GM18861 (cell line): ENCODE results near the gene C1GALT1C1L.
"Not testable (repeated sequence)": the region's sequence is repeated elsewhere in the genome, so short reads cannot be mapped to it uniquely, and the experiment has no call there.

ENCODE experiments used
- ATAC-seq: cut with Tn5 transposase; IDR thresholded peaks from one replicate; pipeline ENCODE4 v1.9.1; 2021; ENCODE audit not compliant: unreplicated experiment

Gene C1GALT1C1L

GRCh38 chr2:43657241-43657640 is 19.0 kb downstream of the C1GALT1C1L start:
- no peak for ATAC-seq

GRCh38 chr2:43653506-43653905 is 22.7 kb downstream of the C1GALT1C1L start:
- no peak for ATAC-seq

GRCh38 chr2:43648994-43649701 is 27.1 kb downstream of the C1GALT1C1L start:
- ATAC-seq = no peak

DNA sequence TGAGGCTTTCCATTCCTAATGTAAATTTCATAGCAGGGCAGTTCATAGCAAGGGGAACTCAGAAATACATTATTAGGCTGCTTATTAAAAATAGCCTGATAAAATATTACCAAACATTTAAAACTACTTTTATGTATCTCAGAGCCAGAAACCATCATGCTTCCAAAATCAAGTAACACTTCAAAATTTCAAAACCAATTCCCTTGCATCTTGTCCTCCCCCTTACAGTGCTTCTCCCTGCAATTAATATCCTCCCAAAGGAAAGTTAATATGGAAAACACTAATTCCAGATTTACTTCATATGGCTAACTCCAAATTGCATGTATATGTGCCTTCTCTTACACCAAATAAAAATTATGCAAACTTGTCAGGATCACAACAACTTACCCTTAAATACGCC is 32.5 kb downstream of the C1GALT1C1L start:
- ATAC-seq = no peak

GRCh38 chr2:43642363-43642762 is 33.9 kb downstream of the C1GALT1C1L start:
- ATAC-seq = no peak

DNA sequence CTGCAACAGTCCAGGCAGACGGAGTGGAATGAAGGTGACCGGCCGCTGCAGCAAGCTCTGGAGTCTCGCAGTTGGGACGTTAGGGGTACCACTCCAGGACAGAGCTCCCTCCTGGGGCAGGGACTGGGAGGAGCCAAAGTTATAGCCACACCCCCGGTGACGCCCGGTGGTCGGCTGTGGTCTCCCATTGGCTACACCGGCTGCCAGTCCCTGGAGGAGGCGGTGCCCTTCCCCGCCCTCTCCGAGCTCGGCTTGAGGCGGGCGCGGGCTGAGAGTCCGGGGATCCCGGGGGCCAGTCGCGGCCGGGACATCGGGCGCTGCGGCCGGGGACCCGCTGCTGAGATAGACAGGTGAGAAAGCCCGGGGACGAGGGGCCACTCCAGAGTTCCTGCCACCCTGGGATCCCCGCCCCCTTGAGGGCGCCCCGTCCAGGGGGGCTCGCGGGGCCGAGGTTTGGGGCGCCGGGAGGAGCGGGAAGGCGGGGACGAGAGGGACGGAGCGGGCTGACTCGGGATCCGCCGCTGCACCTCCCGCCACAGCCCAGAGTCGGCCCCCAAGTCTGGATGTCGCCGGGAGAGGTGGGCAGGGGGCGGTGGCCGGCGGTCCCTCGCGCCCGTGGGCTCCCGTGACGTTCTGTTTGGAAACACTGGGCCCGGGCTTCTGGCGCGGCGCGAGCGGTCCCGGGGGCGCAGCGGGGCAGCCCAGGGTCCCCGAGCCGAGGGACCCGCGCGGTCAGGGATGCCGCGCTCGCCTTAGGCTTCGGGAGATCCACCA is 39.0 kb downstream of the C1GALT1C1L start, which contains the start of gene PLEKHH2:
Gene PLEKHH2 (plus strand): TSS at position 231 of the 774 bp plus-strand sequence. CDS start 7,414 bp downstream, outside the sequence.
- peak; percentile 99 for ATAC-seq

- ATAC-seq = no peak
Measured at GRCh38 chr2:43636621-43637020, 39.6 kb downstream of the C1GALT1C1L start.

DNA sequence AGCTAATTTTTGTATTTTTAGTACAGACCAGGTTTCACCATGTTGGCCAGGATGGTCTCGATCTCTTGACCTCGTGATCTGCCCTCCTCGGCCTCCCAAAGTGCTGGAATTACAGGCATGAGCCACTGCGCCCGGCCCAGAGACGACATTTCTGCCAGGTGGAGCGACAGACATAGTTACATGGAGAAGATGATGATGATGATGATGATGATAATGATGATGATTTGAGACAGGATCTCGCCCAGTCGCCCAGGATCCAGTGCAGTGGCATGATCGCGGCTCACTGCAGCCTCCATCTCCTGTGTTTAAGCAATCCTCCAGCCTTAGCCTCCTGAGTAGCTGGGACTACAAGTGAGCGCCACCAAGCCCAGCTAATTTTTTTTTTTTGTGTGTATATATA is 40.1 kb downstream of the C1GALT1C1L start:
- ATAC-seq = not testable (repeated sequence)

DNA sequence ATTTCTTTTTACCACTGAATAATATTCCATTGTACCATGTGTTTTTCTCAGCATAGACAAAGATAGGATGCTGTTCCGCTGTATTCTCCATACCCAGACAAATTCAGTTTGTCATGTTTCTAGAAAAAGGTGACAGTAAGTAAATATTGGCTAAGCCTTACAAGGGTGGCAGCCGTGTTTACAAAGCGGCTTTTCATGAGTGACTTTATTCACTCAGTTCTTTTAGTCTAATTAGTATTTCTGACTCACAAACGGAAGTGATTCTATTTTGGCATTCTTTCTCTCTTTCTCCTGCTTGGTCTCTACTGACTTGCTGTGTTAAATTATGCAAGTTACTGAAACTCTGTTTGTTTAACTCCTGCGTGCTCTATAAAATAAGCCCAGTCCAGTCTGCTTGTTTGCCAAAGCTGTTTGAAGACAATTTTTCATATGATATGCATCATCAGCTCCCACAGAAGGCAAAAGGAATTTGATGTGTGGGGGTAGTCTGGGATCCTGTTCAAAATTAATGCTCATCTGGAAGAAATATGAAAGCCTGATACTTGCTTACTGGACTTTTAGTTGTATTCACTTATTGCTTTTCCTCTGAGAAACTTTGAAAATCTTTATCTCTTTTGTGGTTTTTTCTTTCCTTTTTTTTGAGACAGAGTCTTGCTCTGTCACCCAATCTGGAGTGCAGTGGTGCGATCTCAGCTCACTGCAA is 41.5 kb downstream of the C1GALT1C1L start:
- no peak for ATAC-seq

DNA sequence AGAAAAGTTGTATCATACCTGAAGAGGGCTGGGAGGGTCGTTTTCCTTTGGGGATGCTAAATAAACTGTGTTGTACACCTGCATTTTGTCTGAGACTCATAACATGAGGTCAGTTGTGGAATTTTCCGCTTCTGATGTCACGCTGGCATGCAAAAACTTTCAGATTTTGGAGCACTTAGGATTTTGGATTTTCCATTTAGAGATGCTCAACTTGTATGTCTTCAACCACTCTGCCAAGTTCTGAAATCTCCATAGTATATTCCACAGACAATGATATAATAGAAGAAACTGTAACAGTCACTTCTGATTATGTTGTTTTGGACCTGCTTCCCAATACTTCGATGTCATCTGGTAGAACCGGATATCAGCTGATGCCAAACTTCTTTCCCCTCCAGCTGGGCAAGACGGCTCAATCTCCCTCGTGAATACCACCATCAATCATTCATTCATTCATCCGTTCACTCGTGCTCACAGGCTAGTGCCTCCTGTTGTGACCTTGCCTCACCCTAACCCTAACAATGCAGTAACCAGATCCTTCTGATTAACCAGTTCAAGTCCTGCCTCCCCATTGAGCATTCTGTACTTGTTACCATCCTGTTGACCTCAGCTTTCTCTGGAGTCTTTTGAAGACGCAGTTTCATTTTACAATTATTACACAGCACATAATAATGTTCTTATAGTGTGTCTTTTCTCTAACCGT is 44.5 kb downstream of the C1GALT1C1L start:
- no peak for ATAC-seq
